Loucy (cell line): ENCODE results near the gene GTF2H2C_2.
"Not testable (repeated sequence)": the region's sequence is repeated elsewhere in the genome, so short reads cannot be mapped to it uniquely, and the experiment has no call there.

Experiments used
- CTCF ChIP-seq: fragments of 200-600 bp; sonication (generic); conservative IDR thresholded peaks from 2 replicates; pipeline ENCODE4 v1.5.1; 2014; ENCODE audit warnings: mild to moderate bottlenecking, antibody characterized with exemption, low read length
- EZH2phosphoT487 ChIP-seq: fragments of 200-600 bp; IDR thresholded peaks from 2 replicates; pipeline ENCODE4 v1.6.1; 2018; ENCODE audit warnings: antibody characterized with exemption, mild to moderate bottlenecking, moderate library complexity, borderline replicate concordance

- TF ChIP-seq CTCF, EZH2phosphoT487: not testable (repeated sequence)
These were observed 36.2 kb downstream of the GTF2H2C_2 start for GRCh38 chr5:70451249-70451984.
